Measurements from ENCODE around the gene AARS1.
"Not testable (repeated sequence)": the region's sequence is repeated elsewhere in the genome, so short reads cannot be mapped to it uniquely, and the experiment has no call there.

DNA sequence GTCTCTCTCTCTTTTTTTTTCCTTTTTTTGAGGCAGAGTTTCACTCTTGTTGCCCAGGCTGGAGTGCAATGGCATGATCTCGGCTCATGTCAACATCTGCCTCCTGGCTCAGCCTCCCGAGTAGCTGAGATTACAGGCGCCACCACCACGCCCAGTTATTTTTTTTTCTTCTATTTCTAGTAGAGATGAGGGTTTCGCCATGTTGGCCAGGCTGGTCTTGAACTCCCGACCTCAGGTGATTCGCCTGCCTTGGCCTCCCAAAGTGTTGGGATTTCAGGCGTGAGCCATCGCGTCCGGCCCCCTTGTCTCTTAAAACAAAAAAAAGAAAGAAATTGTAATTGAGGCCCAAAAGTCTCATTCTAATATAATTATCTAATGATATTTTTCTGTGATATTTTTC lies 2.8 kb upstream of the AARS1 start:
- TF ChIP-seq POLR2A (IDR thresholded peaks at IDR 0.05; ENCODE audit: low read depth, low read length); POLR2AphosphoS5 (IDR thresholded peaks at IDR 0.05; ENCODE audit: low read depth, low read length); TAF1 (IDR thresholded peaks at IDR 0.05; ENCODE audit: borderline replicate concordance, low read depth, low read length): not testable (repeated sequence)
